Stimulated activated CD8-positive, alpha-beta memory T cell treated with anti-CD3 and anti-CD28 coated beads, Interleukin-12 subunit alpha, Interleukin-12 subunit beta, amount 100 ng/mL, for 1 hour (primary cell): ENCODE results near the gene ST8SIA2.

ENCODE experiments used
- DNase-seq: peaks from one replicate; pipeline ENCODE4 v3.0.0-alpha.2; 2020; ENCODE audit warnings: low read depth

The ST8SIA2 gene

GRCh38 chr15:92393071-92393979, at the start of gene ST8SIA2:
ST8SIA2 (plus strand) TSS chr15:92393881; CDS start chr15:92394065, 184 bp downstream.
- no peak for DNase-seq

GRCh38 chr15:92343924-92344643, 49.6 kb upstream of the ST8SIA2 start:
- DNase-seq, result no peak

GRCh38 chr15:92346063-92346462, 47.6 kb upstream of the ST8SIA2 start:
- DNase-seq, result no peak

DNA sequence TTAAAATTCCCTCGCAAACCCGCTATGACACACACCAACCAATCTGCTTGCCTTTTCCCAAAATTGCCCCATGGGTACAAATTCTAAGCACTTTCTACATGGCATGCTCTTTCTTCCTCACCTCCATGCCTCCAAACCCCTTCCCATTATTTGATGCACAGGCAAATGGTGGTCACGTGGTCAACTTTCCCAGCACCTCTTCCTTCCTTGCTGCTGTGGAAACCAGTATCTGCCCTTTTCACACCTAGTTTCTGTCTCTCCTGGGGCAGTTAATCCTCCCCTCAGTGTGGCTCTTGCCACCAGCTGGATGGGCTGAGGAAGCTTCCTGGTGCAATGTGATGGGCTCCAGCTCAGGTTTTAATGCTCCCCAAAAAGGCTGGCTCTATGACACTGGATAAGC, 38.4 kb upstream of the ST8SIA2 start:
- no peak for DNase-seq

GRCh38 chr15:92361321-92362000, 32.2 kb upstream of the ST8SIA2 start:
- DNase-seq, result no peak

DNA sequence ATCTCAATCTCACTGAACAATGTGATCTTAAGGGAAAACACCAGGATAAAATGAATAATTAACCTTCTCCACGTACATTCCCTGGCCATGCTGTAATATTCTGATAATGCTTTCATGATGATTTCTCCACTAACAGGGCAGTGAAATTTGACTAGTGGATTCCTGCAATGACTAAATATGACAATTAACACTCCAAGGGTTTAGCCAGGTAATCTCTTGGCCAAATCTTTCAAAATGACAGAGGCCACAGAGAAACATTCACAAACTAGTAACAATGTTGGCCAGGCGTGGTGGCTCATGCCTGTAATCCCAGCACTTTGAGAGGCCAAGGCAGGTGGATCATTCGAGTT, 31.7 kb upstream of the ST8SIA2 start:
- DNase-seq, result no peak

- DNase-seq, result no peak
Measured at GRCh38 chr15:92365084-92365483, 28.6 kb upstream of the ST8SIA2 start.

- DNase-seq, result no peak
Measured at GRCh38 chr15:92365906-92366305, 27.8 kb upstream of the ST8SIA2 start.

GRCh38 chr15:92366381-92366780, 27.3 kb upstream of the ST8SIA2 start:
- no peak for DNase-seq

GRCh38 chr15:92375057-92375456, 18.6 kb upstream of the ST8SIA2 start:
- DNase-seq, result no peak

GRCh38 chr15:92376109-92376508, 17.6 kb upstream of the ST8SIA2 start:
- DNase-seq, result no peak

GRCh38 chr15:92377083-92377789, 16.4 kb upstream of the ST8SIA2 start:
- DNase-seq, result no peak

DNA sequence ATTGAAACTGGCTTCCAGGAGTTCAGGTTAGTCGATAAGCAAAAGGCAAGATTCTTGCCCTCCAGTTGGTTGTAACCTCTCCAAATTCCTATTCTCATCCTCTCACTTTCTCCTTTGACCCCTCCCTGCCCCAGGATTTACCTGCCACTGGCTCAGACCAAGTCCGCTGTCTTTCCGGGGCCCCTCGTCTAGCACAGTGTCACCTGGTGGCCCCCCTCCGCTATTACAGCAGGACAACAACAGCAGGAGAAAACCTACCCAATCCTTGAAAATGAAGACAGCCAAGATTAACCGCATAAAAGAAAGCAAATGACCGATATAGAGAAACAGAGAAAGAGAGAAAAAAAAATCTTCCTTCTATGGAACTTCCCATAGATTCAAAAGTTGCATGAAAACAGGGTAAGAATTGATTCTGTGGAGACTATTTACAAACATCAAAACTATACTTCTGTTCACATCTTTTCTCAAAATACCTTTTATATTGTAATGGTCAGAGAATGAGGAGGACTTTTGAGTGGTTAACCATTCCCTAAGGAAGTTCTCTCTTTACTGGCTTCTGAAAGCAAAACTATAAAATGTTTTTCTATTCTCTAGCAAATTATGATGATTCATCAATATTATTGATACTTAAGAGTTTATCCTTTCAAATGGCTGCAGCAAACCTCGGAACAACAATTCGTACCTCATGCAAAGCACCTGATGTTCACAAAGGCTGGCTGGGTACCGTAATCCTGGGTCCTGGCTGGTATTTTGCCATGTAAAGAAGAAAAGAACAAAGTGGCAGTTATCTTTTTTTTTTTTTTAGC, 10.0 kb upstream of the ST8SIA2 start:
- no peak for DNase-seq

GRCh38 chr15:92384381-92384780, 9.3 kb upstream of the ST8SIA2 start:
- DNase-seq, result no peak

DNA sequence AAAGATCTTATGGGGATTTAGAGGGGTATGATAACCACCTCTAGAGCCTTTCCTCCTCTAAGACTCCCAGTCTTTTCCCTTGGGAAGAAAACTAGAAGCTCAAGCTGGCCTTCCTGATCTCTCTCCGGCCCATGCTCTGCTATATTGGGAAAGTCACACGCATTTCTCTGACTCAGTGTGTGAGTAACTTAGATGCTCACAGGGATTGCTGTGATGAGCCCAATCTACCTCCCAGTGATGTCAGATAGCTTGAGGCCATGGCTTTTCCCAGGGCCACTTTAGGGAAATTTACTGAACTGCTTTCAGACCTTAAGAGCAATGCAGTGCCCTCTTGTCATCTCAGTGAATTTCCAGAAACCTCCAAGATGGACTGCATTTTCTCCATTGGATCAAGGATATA, 8.6 kb upstream of the ST8SIA2 start:
- no peak for DNase-seq

- DNase-seq, result no peak
Measured at GRCh38 chr15:92391640-92392039, 2.0 kb upstream of the ST8SIA2 start.

DNA sequence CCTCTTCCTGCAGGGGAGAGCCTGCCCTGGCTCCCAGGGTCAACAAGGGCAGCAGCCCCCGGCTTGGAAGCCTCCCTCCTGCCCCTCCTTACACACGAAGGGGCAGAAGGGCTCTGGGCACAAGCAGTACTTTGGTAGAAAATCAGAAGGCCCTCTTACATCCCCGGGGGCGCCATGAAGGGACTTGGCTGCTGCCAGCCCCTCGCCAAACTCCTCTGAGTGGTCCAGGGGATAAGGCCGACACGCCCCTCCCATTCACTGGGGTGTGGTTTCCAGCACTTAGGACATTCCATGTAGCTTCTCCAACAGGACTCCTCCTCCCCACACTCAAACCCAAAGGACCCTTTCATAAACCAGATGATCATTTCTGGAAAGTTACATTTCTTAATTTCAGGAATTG, 1.2 kb upstream of the ST8SIA2 start:
- no peak for DNase-seq

- DNase-seq, result no peak
Measured at GRCh38 chr15:92393980-92394308, 263 bp downstream of the ST8SIA2 start.

GRCh38 chr15:92394309-92395097, 822 bp downstream of the ST8SIA2 start:
- DNase-seq, result no peak

DNA sequence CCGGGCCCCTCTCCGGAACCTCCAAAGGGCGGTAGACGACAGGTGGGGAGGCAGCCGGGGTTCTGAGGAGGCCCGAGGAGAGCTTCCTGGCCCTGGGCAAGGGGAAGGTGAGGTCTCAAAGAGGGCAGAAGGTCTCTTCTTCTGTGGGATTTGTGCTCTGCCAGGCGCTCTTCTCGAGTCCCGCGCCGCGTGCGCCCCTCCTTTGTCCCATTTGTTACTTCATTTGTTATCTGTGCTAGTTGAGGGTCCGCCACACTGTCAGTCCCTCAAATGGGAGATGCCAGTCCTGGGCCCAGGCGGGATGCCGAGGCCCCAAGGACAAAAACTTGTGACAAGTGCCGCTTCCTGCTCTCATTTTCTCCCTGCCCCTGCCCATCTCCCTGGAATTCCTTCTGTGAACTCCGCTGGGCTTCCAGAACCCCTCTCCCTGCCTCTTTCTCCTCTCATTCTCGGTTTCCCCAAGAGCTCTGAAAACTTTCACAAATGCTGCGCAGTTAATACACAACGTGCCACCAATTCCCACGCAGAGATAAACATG, 1.5 kb downstream of the ST8SIA2 start:
- no peak for DNase-seq
